GM21360 (cell line): ENCODE measurements around the gene CER1.

Experiments used
- ATAC-seq: cut with Tn5 transposase; IDR thresholded peaks from one replicate; pipeline ENCODE4 v1.9.1; 2021; ENCODE audit warnings: mild to moderate bottlenecking, moderate library complexity; ENCODE audit not compliant: unreplicated experiment

Gene CER1

GRCh38 chr9:14722391-14723035, at the start of gene CER1:
Gene CER1 (minus strand): TSS chr9:14722733. CDS start chr9:14722672, 61 bp downstream.
- no peak for ATAC-seq

- ATAC-seq: no peak
Measured at GRCh38 chr9:14770592-14770991, 48.1 kb upstream of the CER1 start.

- peak; percentile 86 for ATAC-seq
Measured at GRCh38 chr9:14769230-14769571, 46.7 kb upstream of the CER1 start.

- ATAC-seq: no peak
Measured at GRCh38 chr9:14768405-14769229, 46.1 kb upstream of the CER1 start.

GRCh38 chr9:14766299-14766698, 43.8 kb upstream of the CER1 start:
- ATAC-seq: no peak

- no peak for ATAC-seq
Measured at GRCh38 chr9:14761584-14761983, 39.1 kb upstream of the CER1 start.

GRCh38 chr9:14760060-14760459, 37.5 kb upstream of the CER1 start:
- ATAC-seq: no peak

- no peak for ATAC-seq
Measured at GRCh38 chr9:14756291-14756690, 33.8 kb upstream of the CER1 start.

GRCh38 chr9:14752871-14753270, 30.3 kb upstream of the CER1 start:
- no peak for ATAC-seq

GRCh38 chr9:14752271-14752670, 29.7 kb upstream of the CER1 start:
- no peak for ATAC-seq

GRCh38 chr9:14750821-14751220, 28.3 kb upstream of the CER1 start:
- no peak for ATAC-seq

GRCh38 chr9:14749741-14750211, 27.2 kb upstream of the CER1 start:
- ATAC-seq: no peak

- no peak for ATAC-seq
Measured at GRCh38 chr9:14748373-14748772, 25.8 kb upstream of the CER1 start.

- ATAC-seq: no peak
Measured at GRCh38 chr9:14747111-14747510, 24.6 kb upstream of the CER1 start.

GRCh38 chr9:14746626-14747025, 24.1 kb upstream of the CER1 start:
- ATAC-seq: no peak

- ATAC-seq: no peak
Measured at GRCh38 chr9:14744768-14745167, 22.2 kb upstream of the CER1 start.

- ATAC-seq: peak; percentile 75
Measured at GRCh38 chr9:14741369-14741768, 18.8 kb upstream of the CER1 start.

- ATAC-seq: no peak
Measured at GRCh38 chr9:14733133-14733532, 10.6 kb upstream of the CER1 start.

- no peak for ATAC-seq
Measured at GRCh38 chr9:14731294-14731981, 8.9 kb upstream of the CER1 start.

GRCh38 chr9:14730461-14730898, 7.9 kb upstream of the CER1 start:
- ATAC-seq: no peak

- no peak for ATAC-seq
Measured at GRCh38 chr9:14723301-14723700, 768 bp upstream of the CER1 start.
